ENCODE measurements around the gene B3GAT1.

DNA sequence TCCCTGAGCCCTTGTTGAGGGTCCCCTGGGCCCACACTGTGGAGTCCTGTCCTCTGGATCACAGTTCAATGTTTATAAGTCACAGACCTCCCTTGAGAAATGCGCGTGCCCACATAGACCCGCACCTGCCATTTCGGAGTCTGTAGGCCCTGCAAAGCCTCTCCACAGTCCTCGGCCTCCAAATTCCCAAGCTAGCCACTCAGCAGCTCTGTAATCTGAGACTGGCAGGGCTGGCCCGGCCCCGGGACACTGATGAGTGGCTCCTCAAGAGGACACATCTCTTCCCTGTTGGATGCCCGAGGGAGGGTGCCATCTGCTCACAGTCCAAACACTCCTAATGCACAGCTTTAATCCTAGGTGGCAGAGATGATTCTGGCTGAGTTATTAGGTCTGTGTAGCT is 39.1 kb downstream of the B3GAT1 start:
- TF ChIP-seq, protein P1, sequence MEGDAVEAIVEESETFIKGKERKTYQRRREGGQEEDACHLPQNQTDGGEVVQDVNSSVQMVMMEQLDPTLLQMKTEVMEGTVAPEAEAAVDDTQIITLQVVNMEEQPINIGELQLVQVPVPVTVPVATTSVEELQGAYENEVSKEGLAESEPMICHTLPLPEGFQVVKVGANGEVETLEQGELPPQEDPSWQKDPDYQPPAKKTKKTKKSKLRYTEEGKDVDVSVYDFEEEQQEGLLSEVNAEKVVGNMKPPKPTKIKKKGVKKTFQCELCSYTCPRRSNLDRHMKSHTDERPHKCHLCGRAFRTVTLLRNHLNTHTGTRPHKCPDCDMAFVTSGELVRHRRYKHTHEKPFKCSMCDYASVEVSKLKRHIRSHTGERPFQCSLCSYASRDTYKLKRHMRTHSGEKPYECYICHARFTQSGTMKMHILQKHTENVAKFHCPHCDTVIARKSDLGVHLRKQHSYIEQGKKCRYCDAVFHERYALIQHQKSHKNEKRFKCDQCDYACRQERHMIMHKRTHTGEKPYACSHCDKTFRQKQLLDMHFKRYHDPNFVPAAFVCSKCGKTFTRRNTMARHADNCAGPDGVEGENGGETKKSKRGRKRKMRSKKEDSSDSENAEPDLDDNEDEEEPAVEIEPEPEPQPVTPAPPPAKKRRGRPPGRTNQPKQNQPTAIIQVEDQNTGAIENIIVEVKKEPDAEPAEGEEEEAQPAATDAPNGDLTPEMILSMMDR (IDR thresholded peaks at IDR 0.05), result no peak
- no peak for TF ChIP-seq EZH2 (IDR thresholded peaks at IDR 0.05; ENCODE audit: borderline replicate concordance, insufficient read depth, low read depth, low read length, poor library complexity, severe bottlenecking)

Data from B cell (primary cell).